Measurements from ENCODE around the gene MCOLN1. TPM values are rescaled to one million over a fixed set of nuclear protein-coding genes. Genes with fewer than 3 reads are reported as not detected.

MCOLN1 gene
- total and polyA plus RNA-seq, 2 of the 4 experiments (the other 2 are of a cell fraction), result 3.4 to 19.6 TPM

- no peak for DNase-seq
- H2BK120ac ChIP-seq (ENCODE audit: low read depth, low read length), result no peak overlapping the region
- H3K27ac ChIP-seq (ENCODE audit: insufficient read depth, low read length), result no peak overlapping the region
- H2BK15ac ChIP-seq (ENCODE audit: low read depth, low read length), result no peak overlapping the region
- no peak overlapping the region for H3K56ac ChIP-seq (ENCODE audit: extremely low read depth, insufficient read depth, low read length)
- no peak overlapping the region for H3K9ac ChIP-seq (ENCODE audit: low read depth, low read length)
- no peak overlapping the region for H4K8ac ChIP-seq (ENCODE audit: low read depth in 2 of 2, low read length in 2 of 2)
- H3K18ac ChIP-seq (ENCODE audit: low read depth, low read length), result no peak overlapping the region
- H3K9me1 ChIP-seq (ENCODE audit: insufficient read depth, low read length), result 0 out of 2 replicates have a peak, but pooled peaks cover 1% of the 10 kb centered on the region
- H3K4me2 ChIP-seq (ENCODE audit: low read depth, low read length), result no peak overlapping the region
- no peak overlapping the region for H3K4ac ChIP-seq (ENCODE audit: low read depth, low read length)
- ATAC-seq (ENCODE audit: low read depth), result no peak
- H3K14ac ChIP-seq (replicated peaks; ENCODE audit: low read depth, low read length), result no peak overlapping the region
- intact Hi-C loops (cut with micrococcal nuclease), result no loop called here
- dilution Hi-C loops (cut with HindIII; ENCODE audit: low sequenced_read_pairs, unreplicated experiment), result no loop called here
- H2BK5ac ChIP-seq (ENCODE audit: low read depth, low read length, poor library complexity, severe bottlenecking), result no peak overlapping the region
- 0 out of 4 replicates have a peak, but pooled peaks cover 0 to 2% of the 10 kb centered on the region in 2 experiments for H3K79me1 ChIP-seq (ENCODE audit: low read depth in 1 of 2, low read length in 2 of 2)
- peaks cover 52% of the 10 kb centered on the region for H3K36me3 ChIP-seq (ENCODE audit: control insufficient read depth, insufficient read depth, low read length)
- WGBS, 2 experiments (ENCODE audit: extremely low coverage in 2 of 2, insufficient read length in 1 of 2), result no CpG with 5 or more reads among the region's 2 CpGs
- CTCF ChIA-PET, result interaction anchor here (0.6 to 1.4 kb wide), 3 partner anchors 16 to 247 kb away, joined by 3 to 4 read pairs (median 3); no protein-coding TSS in a partner anchor
- no peak overlapping the region for H4K91ac ChIP-seq (ENCODE audit: insufficient read depth, low read depth, low read length)
- H2BK20ac ChIP-seq (ENCODE audit: low read depth, low read length), result no peak overlapping the region
- H2AK5ac ChIP-seq (ENCODE audit: low read depth, low read length), result no peak overlapping the region
- POLR2A ChIA-PET (ENCODE audit: unreplicated experiment), result no interaction called here
- H2AK9ac ChIP-seq (replicated peaks; ENCODE audit: low read depth, low read length, poor library complexity), result no peak overlapping the region
- in situ Hi-C loops (cut with MboI; ENCODE audit: low sequenced_read_pairs), result no loop called here
- H2AFZ ChIP-seq (replicated peaks; ENCODE audit: low read length, poor library complexity), result no peak overlapping the region
- no TSS peak for BruUV-seq (replicated peaks)
- H4K20me1 ChIP-seq (ENCODE audit: insufficient read depth, low read length), result no peaks in the 10 kb centered on the region; the same call in 1 of the 2 replicates
- no peak overlapping the region for H3K4me3 ChIP-seq (ENCODE audit: insufficient read depth, low read depth, low read length)
- no peak overlapping the region for H4K5ac ChIP-seq (ENCODE audit: low read depth, low read length)
- no peaks in the 10 kb centered on the region for H3K9me3 ChIP-seq (ENCODE audit: control insufficient read depth, insufficient read depth, low read length)
- no peaks in the 10 kb centered on the region for H3K27me3 ChIP-seq (ENCODE audit: control insufficient read depth, insufficient read depth, low read length)
- TF ChIP-seq MXI1 (IDR thresholded peaks at IDR 0.05; ENCODE audit: borderline replicate concordance, low read depth, low read length) (no peak), ELK1 (IDR thresholded peaks at IDR 0.05; ENCODE audit: borderline replicate concordance, low read depth, low read length) (no peak), FOS (IDR thresholded peaks at IDR 0.05; ENCODE audit: low read depth, low read length) (no peak), RAD21 (IDR thresholded peaks at IDR 0.05; ENCODE audit: low read length) (no peak), NFE2L2 (IDR thresholded peaks at IDR 0.05; ENCODE audit: low read depth, low read length) (no peak), BHLHE40 (IDR thresholded peaks at IDR 0.05; ENCODE audit: low read depth, low read length) (no peak), CTCF (conservative IDR thresholded peaks at IDR 0.05; ENCODE audit: low read depth, low read length) (no peak), CEBPB (IDR thresholded peaks at IDR 0.05; ENCODE audit: low read depth, low read length) (no peak), POLR2A (IDR thresholded peaks at IDR 0.05; ENCODE audit: low read depth, low read length) (no peak), MAFK (IDR thresholded peaks at IDR 0.05; ENCODE audit: low read depth, low read length) (no peak), CHD1 (IDR thresholded peaks at IDR 0.05; ENCODE audit: low read depth, low read length) (no peak), RCOR1 (IDR thresholded peaks at IDR 0.05; ENCODE audit: insufficient replicate concordance, low read length) (no peak), SMC3 (IDR thresholded peaks at IDR 0.05; ENCODE audit: low read depth, low read length) (no peak), USF2 (IDR thresholded peaks at IDR 0.05; ENCODE audit: low read depth, low read length) (no peak), MAZ (IDR thresholded peaks at IDR 0.05; ENCODE audit: borderline replicate concordance, low read depth, low read length) (no peak), RFX5 (IDR thresholded peaks at IDR 0.05; ENCODE audit: low read depth, low read length) (no peak)
- no peaks in the 10 kb centered on the region for H3K4me1 ChIP-seq (ENCODE audit: control insufficient read depth, insufficient read depth, low read length)
- H3K23ac ChIP-seq (ENCODE audit: low read depth, low read length), result no peak overlapping the region
Observed at GRCh38 chr19:7552781-7553180, 30.4 kb downstream of the MCOLN1 start.

All from IMR-90 (cell line).